PC-9 (cell line): ENCODE results near the gene ELF3. TPM values are rescaled to one million over a fixed set of nuclear protein-coding genes. Genes with fewer than 3 reads are reported as not detected.

Source experiments
- BruUV-seq: library from RNA; stranded (reverse); fragments of 400-500 nt; replicated peaks from 2 replicates; lab custom pipeline; 2021; lab: Mats Ljungman, UMichigan
- CTCF ChIA-PET: fragments of 300-600 bp; sonication (Branson Sonifier 250); formaldehyde crosslinking; loops from one replicate; lab custom pipeline; 2022; ENCODE audit warnings: antibody characterized with exemption; lab: Charles Lee
- POLR2A ChIA-PET: fragments of 300-600 bp; sonication (Branson Sonifier 250); formaldehyde crosslinking; loops from one replicate; lab custom pipeline; 2022; ENCODE audit warnings: antibody characterized with exemption; ENCODE audit not compliant: unreplicated experiment; lab: Charles Lee
- DNase-seq, 2 experiments: peaks; one replicate each; pipeline versions ENCODE4 v3.0.0 to v3.0.0-alpha.2; 2015 to 2022; ENCODE audit warnings: mixed read lengths in 1 of 2
- H2AFZ ChIP-seq: fragments of 200-600 bp; sonication (generic); 2 replicates; pipeline ENCODE4 v1.8.1; 2017; ENCODE audit warnings: antibody characterized with exemption
- H3F3A ChIP-seq: fragments of 200-600 bp; sonication (generic); 2 replicates; pipeline ENCODE4 v1.8.1; 2017; ENCODE audit warnings: antibody characterized with exemption, mild to moderate bottlenecking, low read depth; ENCODE audit not compliant: insufficient read depth
- H3K27ac ChIP-seq: fragments of 200-600 bp; sonication (generic); 2 replicates; pipeline ENCODE4 v1.6.1; 2016; ENCODE audit warnings: mixed run types
- H3K27me3 ChIP-seq: fragments of 200-600 bp; sonication (generic); 2 replicates; pipeline ENCODE4 v1.6.1; 2016; ENCODE audit warnings: low read depth, mixed run types; ENCODE audit not compliant: insufficient read depth
- H3K36me3 ChIP-seq: fragments of 200-600 bp; sonication (generic); 2 replicates; pipeline ENCODE4 v1.6.1; 2016; ENCODE audit warnings: low read depth, mixed run types
- H3K4me1 ChIP-seq: fragments of 200-600 bp; sonication (generic); replicated peaks from 2 replicates; pipeline ENCODE4 v1.6.1; 2016; ENCODE audit warnings: mixed run types; ENCODE audit not compliant: insufficient read depth
- H3K4me2 ChIP-seq: fragments of 200-600 bp; sonication (generic); 2 replicates; pipeline ENCODE4 v1.6.1; 2017; ENCODE audit warnings: mixed run types
- H3K4me3 ChIP-seq: fragments of 200-600 bp; sonication (generic); 2 replicates; pipeline ENCODE4 v1.6.1; 2016; ENCODE audit warnings: mixed run types
- H3K79me2 ChIP-seq: fragments of 200-600 bp; sonication (generic); 2 replicates; pipeline ENCODE4 v1.6.1; 2017; ENCODE audit warnings: low read depth, mixed run types
- H3K9me2 ChIP-seq: fragments of 200-600 bp; sonication (generic); 2 replicates; pipeline ENCODE4 v1.8.1; 2017; ENCODE audit warnings: mild to moderate bottlenecking; ENCODE audit not compliant: insufficient read depth
- H3K9me3 ChIP-seq: fragments of 200-600 bp; sonication (generic); 2 replicates; pipeline ENCODE4 v1.8.1; 2016; ENCODE audit warnings: low read depth; ENCODE audit not compliant: insufficient read depth
- H4K20me1 ChIP-seq: fragments of 200-600 bp; sonication (generic); 2 replicates; pipeline ENCODE4 v1.8.1; 2017; ENCODE audit not compliant: insufficient read depth
- EZH2 ChIP-seq: fragments of 200-600 bp; sonication (generic); IDR thresholded peaks from 2 replicates; pipeline ENCODE4 v1.8.0; 2017; ENCODE audit warnings: antibody characterized with exemption, low read depth
- intact Hi-C: fragments of 100-400 bp; cut with micrococcal nuclease; formaldehyde crosslinking; loops from one replicate; pipeline ENCODE4 v1.10.0; 2022; ENCODE audit not compliant: unreplicated experiment
- total RNA-seq: library from RNA; stranded (reverse); gene quantifications from 2 replicates; pipeline ENCODE4 v1.2.3, GENCODE V29; 2021
- TF ChIP-seq, protein P1 (sequence below): fragments of 200-600 bp; sonication (generic); conservative IDR thresholded peaks from 2 replicates; pipeline ENCODE4 v1.6.1; 2017; ENCODE audit warnings: mixed run types, antibody characterized with exemption, mild to moderate bottlenecking, moderate library complexity

The ELF3 gene
- total RNA-seq, 1 experiment from 2014 or later = 295 TPM

DNA sequence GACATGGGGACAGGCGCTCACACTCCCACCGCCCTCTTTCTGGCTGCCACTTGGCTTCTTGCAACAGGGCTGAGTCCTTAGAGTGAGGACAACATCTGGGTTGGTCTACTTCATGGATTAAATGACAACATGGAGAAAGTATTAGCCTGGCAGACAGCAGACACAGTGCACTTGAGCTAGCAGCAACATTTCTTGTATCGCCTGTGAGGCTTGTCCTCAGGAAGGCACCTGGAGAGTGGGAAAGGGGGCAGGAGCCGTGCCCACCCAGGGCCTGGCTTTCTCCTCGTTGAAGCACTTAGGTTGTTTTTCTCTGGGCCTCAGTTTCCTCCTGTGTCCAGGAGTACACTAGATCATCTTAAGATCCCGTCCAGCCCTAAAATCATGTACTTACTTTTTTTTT lies 3.7 kb downstream of the ELF3 start:
- no TSS peak for BruUV-seq
- Histone ChIP-seq H3K9me3 (no peaks in the 10 kb centered on the region), H3K27me3 (no peaks in the 10 kb centered on the region), H3K4me3 (peak overlapping the region; percentile 86), H3K36me3 (peaks cover 56% of the 10 kb centered on the region), H3K9me2 (no peaks in the 10 kb centered on the region), H3K27ac (peak overlapping the region; percentile 97), H3K4me2 (peak overlapping the region; percentile 94), H3F3A (peaks cover 79% of the 10 kb centered on the region), H4K20me1 (peaks cover 62% of the 10 kb centered on the region), H3K79me2 (peaks cover 71% of the 10 kb centered on the region), H2AFZ (no peak overlapping the region), H3K4me1 (peaks cover 73% of the 10 kb centered on the region)
- no peak for DNase-seq
- TF ChIP-seq, protein P1, sequence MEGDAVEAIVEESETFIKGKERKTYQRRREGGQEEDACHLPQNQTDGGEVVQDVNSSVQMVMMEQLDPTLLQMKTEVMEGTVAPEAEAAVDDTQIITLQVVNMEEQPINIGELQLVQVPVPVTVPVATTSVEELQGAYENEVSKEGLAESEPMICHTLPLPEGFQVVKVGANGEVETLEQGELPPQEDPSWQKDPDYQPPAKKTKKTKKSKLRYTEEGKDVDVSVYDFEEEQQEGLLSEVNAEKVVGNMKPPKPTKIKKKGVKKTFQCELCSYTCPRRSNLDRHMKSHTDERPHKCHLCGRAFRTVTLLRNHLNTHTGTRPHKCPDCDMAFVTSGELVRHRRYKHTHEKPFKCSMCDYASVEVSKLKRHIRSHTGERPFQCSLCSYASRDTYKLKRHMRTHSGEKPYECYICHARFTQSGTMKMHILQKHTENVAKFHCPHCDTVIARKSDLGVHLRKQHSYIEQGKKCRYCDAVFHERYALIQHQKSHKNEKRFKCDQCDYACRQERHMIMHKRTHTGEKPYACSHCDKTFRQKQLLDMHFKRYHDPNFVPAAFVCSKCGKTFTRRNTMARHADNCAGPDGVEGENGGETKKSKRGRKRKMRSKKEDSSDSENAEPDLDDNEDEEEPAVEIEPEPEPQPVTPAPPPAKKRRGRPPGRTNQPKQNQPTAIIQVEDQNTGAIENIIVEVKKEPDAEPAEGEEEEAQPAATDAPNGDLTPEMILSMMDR = no peak
- TF ChIP-seq EZH2 = no peak
- CTCF ChIA-PET = interaction anchor here (0.5 kb wide), 1 partner anchor 30 kb away, joined by 4 read pairs; no protein-coding TSS in a partner anchor
- POLR2A ChIA-PET = no interaction called here
- intact Hi-C loops = no loop called here

DNA sequence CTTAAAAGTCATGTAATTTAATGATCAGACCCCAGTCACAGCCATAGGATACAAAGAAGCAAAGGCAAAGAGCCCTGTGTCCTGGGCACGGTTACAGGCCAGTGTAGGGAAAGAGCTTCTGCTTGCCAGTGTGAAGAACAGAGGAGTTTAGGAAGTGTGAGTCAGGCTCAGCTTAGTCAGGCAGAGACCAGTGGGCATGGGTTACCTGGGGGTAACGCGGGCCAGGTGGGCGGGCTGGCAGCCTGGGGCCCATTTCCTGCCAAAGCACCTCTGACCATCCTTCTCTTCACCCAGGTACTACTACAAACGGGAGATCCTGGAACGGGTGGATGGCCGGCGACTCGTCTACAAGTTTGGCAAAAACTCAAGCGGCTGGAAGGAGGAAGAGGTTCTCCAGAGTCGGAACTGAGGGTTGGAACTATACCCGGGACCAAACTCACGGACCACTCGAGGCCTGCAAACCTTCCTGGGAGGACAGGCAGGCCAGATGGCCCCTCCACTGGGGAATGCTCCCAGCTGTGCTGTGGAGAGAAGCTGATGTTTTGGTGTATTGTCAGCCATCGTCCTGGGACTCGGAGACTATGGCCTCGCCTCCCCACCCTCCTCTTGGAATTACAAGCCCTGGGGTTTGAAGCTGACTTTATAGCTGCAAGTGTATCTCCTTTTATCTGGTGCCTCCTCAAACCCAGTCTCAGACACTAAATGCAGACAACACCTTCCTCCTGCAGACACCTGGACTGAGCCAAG lies 4.7 kb downstream of the ELF3 start:
- Histone ChIP-seq H3K36me3 (peaks cover 56% of the 10 kb centered on the region), H3K27ac (peak overlapping the region; percentile 97), H3K27me3 (no peaks in the 10 kb centered on the region), H3K4me3 (peak overlapping the region; percentile 86), H3K4me2 (peak overlapping the region; percentile 94), H3K9me2 (no peaks in the 10 kb centered on the region), H4K20me1 (peaks cover 62% of the 10 kb centered on the region), H3F3A (peaks cover 79% of the 10 kb centered on the region), H3K9me3 (no peaks in the 10 kb centered on the region), H3K79me2 (peaks cover 68% of the 10 kb centered on the region), H2AFZ (no peak overlapping the region), H3K4me1 (peaks cover 75% of the 10 kb centered on the region)
- BruUV-seq = no TSS peak
- no peak for TF ChIP-seq EZH2
- TF ChIP-seq, protein P1 = no peak
- intact Hi-C loops = no loop called here
- DNase-seq = no peak
- ChIA-PET CTCF (interaction anchor here (0.5 kb wide), 1 partner anchor 10 kb away, joined by 4 read pairs; no protein-coding TSS in a partner anchor), POLR2A (interaction anchor here (0.7 to 1.3 kb wide), 2 partner anchors 19 to 60 kb away, joined by 6 to 9 read pairs; partner anchors contain the start of gene TIMM17A)

DNA sequence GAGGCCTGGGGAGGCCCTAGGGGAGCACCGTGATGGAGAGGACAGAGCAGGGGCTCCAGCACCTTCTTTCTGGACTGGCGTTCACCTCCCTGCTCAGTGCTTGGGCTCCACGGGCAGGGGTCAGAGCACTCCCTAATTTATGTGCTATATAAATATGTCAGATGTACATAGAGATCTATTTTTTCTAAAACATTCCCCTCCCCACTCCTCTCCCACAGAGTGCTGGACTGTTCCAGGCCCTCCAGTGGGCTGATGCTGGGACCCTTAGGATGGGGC lies 5.2 kb downstream of the ELF3 start:
- H2AFZ ChIP-seq = no peak overlapping the region
- ChIA-PET CTCF (no interaction called here), POLR2A (interaction anchor here (1.3 to 2.7 kb wide), 2 partner anchors 19 to 31 kb away, joined by 9 to 66 read pairs; no protein-coding TSS in a partner anchor)
- H3K36me3 ChIP-seq = peaks cover 56% of the 10 kb centered on the region
- peaks cover 83% of the 10 kb centered on the region for H3F3A ChIP-seq
- peaks cover 67% of the 10 kb centered on the region for H3K79me2 ChIP-seq
- H3K27me3 ChIP-seq = no peaks in the 10 kb centered on the region
- no peak for DNase-seq
- peak overlapping the region; percentile 86 for H3K4me3 ChIP-seq
- H3K4me1 ChIP-seq = peaks cover 79% of the 10 kb centered on the region
- H4K20me1 ChIP-seq = peaks cover 61% of the 10 kb centered on the region
- no peaks in the 10 kb centered on the region for H3K9me3 ChIP-seq
- no peak for TF ChIP-seq EZH2
- TF ChIP-seq, protein P1 = no peak
- H3K27ac ChIP-seq = peak overlapping the region; percentile 97
- H3K9me2 ChIP-seq = no peaks in the 10 kb centered on the region
- peak overlapping the region; percentile 94 for H3K4me2 ChIP-seq
- intact Hi-C loops = no loop called here
- BruUV-seq = no TSS peak
